ENCODE data around the gene ZNF136.

ZNF136 gene

GRCh38 chr19:12162882-12163806 lies at the start of gene ZNF136:
TSS of gene ZNF136 (plus strand) at chr19:12163096. CDS start at chr19:12163204, 108 bp downstream.
- DNase-seq (ENCODE audit: low spot score), result peak; percentile 93

GRCh38 chr19:12113121-12113520 lies 49.8 kb upstream of the ZNF136 start:
- no peak for DNase-seq (ENCODE audit: low spot score)

- DNase-seq (ENCODE audit: low spot score), result no peak
Measured at GRCh38 chr19:12117201-12117970, 45.5 kb upstream of the ZNF136 start.

GRCh38 chr19:12126707-12127106 lies 36.2 kb upstream of the ZNF136 start:
- peak; percentile 5 for DNase-seq (ENCODE audit: low spot score)

- no peak for DNase-seq (ENCODE audit: low spot score)
Measured at GRCh38 chr19:12133069-12133468, 29.8 kb upstream of the ZNF136 start.

- DNase-seq (ENCODE audit: low spot score), result peak; percentile 26
Measured at GRCh38 chr19:12137221-12137940, 25.5 kb upstream of the ZNF136 start.

- DNase-seq (ENCODE audit: low spot score), result no peak
Measured at GRCh38 chr19:12139269-12139668, 23.6 kb upstream of the ZNF136 start.

GRCh38 chr19:12139885-12140544 lies 22.9 kb upstream of the ZNF136 start, which contains the start of gene ZNF20:
TSS of gene ZNF20 (minus strand) at chr19:12140350. CDS start at chr19:12140182, 168 bp downstream.
- peak; percentile 88 for DNase-seq (ENCODE audit: low spot score)

- peak; percentile 85 for DNase-seq (ENCODE audit: low spot score)
Measured at GRCh38 chr19:12140545-12141404, 22.1 kb upstream of the ZNF136 start.

- DNase-seq (ENCODE audit: low spot score), result no peak
Measured at GRCh38 chr19:12141405-12141736, 21.5 kb upstream of the ZNF136 start.

GRCh38 chr19:12145348-12145747 lies 17.5 kb upstream of the ZNF136 start:
- no peak for DNase-seq (ENCODE audit: low spot score)

GRCh38 chr19:12155324-12155860 lies 7.5 kb upstream of the ZNF136 start:
- no peak for DNase-seq (ENCODE audit: low spot score)

GRCh38 chr19:12156223-12157058 lies 6.5 kb upstream of the ZNF136 start, which contains the start of gene ZNF625:
TSS of gene ZNF625 (minus strand) at chr19:12156734. CDS start at chr19:12156558, 176 bp downstream.
- DNase-seq (ENCODE audit: low spot score), result peak; percentile 11

- DNase-seq (ENCODE audit: low spot score), result no peak
Measured at GRCh38 chr19:12159773-12160414, 3.0 kb upstream of the ZNF136 start.

GRCh38 chr19:12162513-12162881 lies 399 bp upstream of the ZNF136 start:
- no peak for DNase-seq (ENCODE audit: low spot score)

- no peak for DNase-seq (ENCODE audit: low spot score)
Measured at GRCh38 chr19:12163826-12164225, 930 bp downstream of the ZNF136 start.

- no peak for DNase-seq (ENCODE audit: low spot score)
Measured at GRCh38 chr19:12166626-12167025, 3.7 kb downstream of the ZNF136 start.

- no peak for DNase-seq (ENCODE audit: low spot score)
Measured at GRCh38 chr19:12180377-12180776, 17.5 kb downstream of the ZNF136 start.

GRCh38 chr19:12187625-12188024 lies 24.7 kb downstream of the ZNF136 start:
- no peak for DNase-seq (ENCODE audit: low spot score)
